GM12872 (cell line): ENCODE data around the gene LMAN1L.

Experiments
- CTCF ChIP-seq: IDR thresholded peaks from 3 replicates; pipeline ENCODE4 v1.5.1; 2011; ENCODE audit warnings: low read depth, mild to moderate bottlenecking, low read length, moderate library complexity; ENCODE audit not compliant: insufficient read depth

LMAN1L gene

GRCh38 chr15:74808840-74809229, 3.8 kb upstream of the LMAN1L start:
- peak; percentile 28; the same call in 1 of the 3 replicates for TF ChIP-seq CTCF

GRCh38 chr15:74809242-74809641, 3.4 kb upstream of the LMAN1L start:
- TF ChIP-seq CTCF, result no peak

- TF ChIP-seq CTCF, result no peak
These were observed 2.7 kb upstream of the LMAN1L start for GRCh38 chr15:74809956-74810355.

GRCh38 chr15:74815121-74815934, 2.7 kb downstream of the LMAN1L start:
- no peak for TF ChIP-seq CTCF

- no peak for TF ChIP-seq CTCF
These were observed 3.3 kb downstream of the LMAN1L start for GRCh38 chr15:74815961-74816360.

GRCh38 chr15:74816624-74817369, 4.2 kb downstream of the LMAN1L start:
- TF ChIP-seq CTCF, result no peak

GRCh38 chr15:74817370-74817737, 4.7 kb downstream of the LMAN1L start:
- no peak for TF ChIP-seq CTCF
